IMR-90 (cell line): ENCODE measurements around the gene RAB28. TPM values are rescaled to one million over a fixed set of nuclear protein-coding genes. Genes with fewer than 3 reads are reported as not detected.

ENCODE experiments used
- ATAC-seq: fragments of 200-7000 bp; cut with Tn5 transposase; 2 replicates; pipeline ENCODE4 v1.9.1; 2020; ENCODE audit warnings: low read depth, mild to moderate bottlenecking, moderate library complexity
- BruUV-seq: library from RNA; stranded (reverse); fragments of 400-500 nt; replicated peaks from 2 replicates; lab custom pipeline; 2021; lab: Mats Ljungman, UMichigan
- CTCF ChIA-PET: fragments of 300-600 bp; formaldehyde crosslinking; extraction: SDS; loops from one replicate; lab custom pipeline; 2021; ENCODE audit warnings: antibody characterized with exemption; lab: Yijun Ruan, JAX
- POLR2A ChIA-PET: fragments of 300-600 bp; sonication (Branson Sonifier 250); formaldehyde crosslinking; loops from one replicate; lab custom pipeline; 2022; ENCODE audit warnings: antibody characterized with exemption; ENCODE audit not compliant: unreplicated experiment; lab: Charles Lee
- DNase-seq: peaks from one replicate; pipeline ENCODE4 v3.0.0; 2013
- H2AFZ ChIP-seq: replicated peaks from 2 replicates; pipeline ENCODE3; 2013; ENCODE audit warnings: low read length, mild to moderate bottlenecking; ENCODE audit not compliant: poor library complexity
- H2AK5ac ChIP-seq: 2 replicates; pipeline ENCODE4 v1.6.1; 2013; ENCODE audit warnings: low read depth, low read length, inconsistent platforms
- H2AK9ac ChIP-seq: replicated peaks from 2 replicates; pipeline ENCODE3; 2013; ENCODE audit warnings: mild to moderate bottlenecking, low read depth, low read length, moderate library complexity; ENCODE audit not compliant: poor library complexity
- H2BK120ac ChIP-seq: 2 replicates; pipeline ENCODE4 v1.6.1; 2013; ENCODE audit warnings: low read depth, low read length, inconsistent platforms
- H2BK15ac ChIP-seq: 3 replicates; pipeline ENCODE4 v1.6.1; 2013; ENCODE audit warnings: low read depth, low read length, inconsistent platforms
- H2BK20ac ChIP-seq: 2 replicates; pipeline ENCODE4 v1.6.1; 2013; ENCODE audit warnings: low read depth, mild to moderate bottlenecking, inconsistent platforms, low read length, moderate library complexity
- H2BK5ac ChIP-seq: 2 replicates; pipeline ENCODE4 v1.6.1; 2013; ENCODE audit warnings: mild to moderate bottlenecking, low read depth, low read length, inconsistent platforms; ENCODE audit not compliant: poor library complexity, severe bottlenecking
- H3K14ac ChIP-seq: replicated peaks from 2 replicates; pipeline ENCODE4 v1.6.1; 2013; ENCODE audit warnings: low read depth, low read length, inconsistent platforms
- H3K18ac ChIP-seq: 2 replicates; pipeline ENCODE4 v1.6.1; 2013; ENCODE audit warnings: low read depth, low read length, control low read depth
- H3K23ac ChIP-seq: 2 replicates; pipeline ENCODE4 v1.6.1; 2013; ENCODE audit warnings: low read depth, low read length, inconsistent platforms
- H3K27ac ChIP-seq: 2 replicates; pipeline ENCODE4 v1.5.1; 2013; ENCODE audit warnings: mild to moderate bottlenecking, control low read depth, low read length; ENCODE audit not compliant: insufficient read depth
- H3K27me3 ChIP-seq: 2 replicates; pipeline ENCODE4 v1.6.1; 2013; ENCODE audit warnings: low read length; ENCODE audit not compliant: control insufficient read depth, insufficient read depth
- H3K36me3 ChIP-seq: 2 replicates; pipeline ENCODE4 v1.6.1; 2013; ENCODE audit warnings: low read length, mixed read lengths; ENCODE audit not compliant: control insufficient read depth, insufficient read depth
- H3K4ac ChIP-seq: 2 replicates; pipeline ENCODE4 v1.6.1; 2013; ENCODE audit warnings: low read depth, low read length, inconsistent platforms
- H3K4me1 ChIP-seq: 2 replicates; pipeline ENCODE4 v1.6.1; 2013; ENCODE audit warnings: low read length, mixed read lengths; ENCODE audit not compliant: control insufficient read depth, insufficient read depth
- H3K4me2 ChIP-seq: 2 replicates; pipeline ENCODE4 v1.6.1; 2013; ENCODE audit warnings: low read depth, mild to moderate bottlenecking, control low read depth, low read length, moderate library complexity
- H3K4me3 ChIP-seq: 2 replicates; pipeline ENCODE4 v1.5.1; 2013; ENCODE audit warnings: low read depth, mild to moderate bottlenecking, control low read depth, low read length, moderate library complexity; ENCODE audit not compliant: insufficient read depth
- H3K56ac ChIP-seq: 2 replicates; pipeline ENCODE4 v1.6.1; 2013; ENCODE audit warnings: low read length, inconsistent platforms; ENCODE audit not compliant: insufficient read depth; ENCODE audit errors: extremely low read depth
- H3K79me1 ChIP-seq, 2 experiments: 2 replicates each; pipeline ENCODE4 v1.6.1; 2013; ENCODE audit warnings: low read length in 2 of 2, inconsistent platforms in 1 of 2, low read depth in 1 of 2
- H3K9ac ChIP-seq: 2 replicates; pipeline ENCODE4 v1.6.1; 2013; ENCODE audit warnings: low read depth, low read length, control low read depth
- H3K9me1 ChIP-seq: 2 replicates; pipeline ENCODE4 v1.6.1; 2013; ENCODE audit warnings: low read length, inconsistent platforms; ENCODE audit not compliant: insufficient read depth
- H3K9me3 ChIP-seq: 2 replicates; pipeline ENCODE4 v1.6.1; 2013; ENCODE audit warnings: low read length; ENCODE audit not compliant: control insufficient read depth, insufficient read depth
- H4K20me1 ChIP-seq: 2 replicates; pipeline ENCODE4 v1.6.1; 2013; ENCODE audit warnings: low read length, inconsistent platforms; ENCODE audit not compliant: insufficient read depth
- H4K5ac ChIP-seq: 2 replicates; pipeline ENCODE4 v1.6.1; 2013; ENCODE audit warnings: mild to moderate bottlenecking, low read depth, low read length, control low read depth
- H4K8ac ChIP-seq, 2 experiments: 2 replicates each; pipeline ENCODE4 v1.6.1; 2013; ENCODE audit warnings: low read depth in 2 of 2, low read length in 2 of 2, control low read depth in 1 of 2, inconsistent platforms in 1 of 2
- H4K91ac ChIP-seq: 2 replicates; pipeline ENCODE4 v1.6.1; 2013; ENCODE audit warnings: low read depth, low read length, inconsistent platforms; ENCODE audit not compliant: insufficient read depth
- BHLHE40 ChIP-seq: fragments of 150-350 bp; IDR thresholded peaks from 2 replicates; pipeline ENCODE4 v1.6.1; 2016; ENCODE audit warnings: mild to moderate bottlenecking, low read depth, low read length
- CEBPB ChIP-seq: IDR thresholded peaks from 2 replicates; pipeline ENCODE4 v1.6.1; 2012; ENCODE audit warnings: low read depth, low read length, improper control_type of control experiment
- CHD1 ChIP-seq: IDR thresholded peaks from 2 replicates; pipeline ENCODE4 v1.6.1; 2012; ENCODE audit warnings: low read depth, low read length, improper control_type of control experiment
- CTCF ChIP-seq: conservative IDR thresholded peaks from 2 replicates; pipeline ENCODE4 v1.5.1; 2012; ENCODE audit warnings: mild to moderate bottlenecking, low read depth, low read length, improper control_type of control experiment
- ELK1 ChIP-seq: fragments of 150-350 bp; IDR thresholded peaks from 2 replicates; pipeline ENCODE4 v1.6.1; 2016; ENCODE audit warnings: low read depth, mild to moderate bottlenecking, low read length, moderate library complexity, borderline replicate concordance
- FOS ChIP-seq: fragments of 150-350 bp; IDR thresholded peaks from 2 replicates; pipeline ENCODE4 v1.6.1; 2016; ENCODE audit warnings: low read depth, low read length
- MAFK ChIP-seq: IDR thresholded peaks from 2 replicates; pipeline ENCODE4 v1.6.1; 2012; ENCODE audit warnings: low read depth, low read length, improper control_type of control experiment
- MAZ ChIP-seq: IDR thresholded peaks from 2 replicates; pipeline ENCODE4 v1.6.1; 2012; ENCODE audit warnings: low read depth, mild to moderate bottlenecking, low read length, improper control_type of control experiment, moderate library complexity, borderline replicate concordance
- MXI1 ChIP-seq: IDR thresholded peaks from 2 replicates; pipeline ENCODE4 v1.6.1; 2012; ENCODE audit warnings: low read depth, mild to moderate bottlenecking, low read length, moderate library complexity, borderline replicate concordance
- NFE2L2 ChIP-seq: fragments of 150-350 bp; IDR thresholded peaks from 2 replicates; pipeline ENCODE4 v1.6.1; 2016; ENCODE audit warnings: low read depth, mild to moderate bottlenecking, low read length
- POLR2A ChIP-seq: IDR thresholded peaks from 2 replicates; pipeline ENCODE4 v1.6.1; 2012; ENCODE audit warnings: mild to moderate bottlenecking, low read depth, low read length
- RAD21 ChIP-seq: IDR thresholded peaks from 2 replicates; pipeline ENCODE4 v1.6.1; 2012; ENCODE audit warnings: low read length, improper control_type of control experiment
- RCOR1 ChIP-seq: IDR thresholded peaks from 2 replicates; pipeline ENCODE4 v1.6.1; 2012; ENCODE audit warnings: mild to moderate bottlenecking, low read length, improper control_type of control experiment; ENCODE audit not compliant: insufficient replicate concordance
- RFX5 ChIP-seq: IDR thresholded peaks from 2 replicates; pipeline ENCODE4 v1.8.0; 2012; ENCODE audit warnings: low read depth, mild to moderate bottlenecking, low read length, moderate library complexity
- SMC3 ChIP-seq: fragments of 150-350 bp; IDR thresholded peaks from 2 replicates; pipeline ENCODE4 v1.6.1; 2016; ENCODE audit warnings: low read depth, mild to moderate bottlenecking, antibody characterized with exemption, low read length, moderate library complexity
- USF2 ChIP-seq: fragments of 150-350 bp; IDR thresholded peaks from 2 replicates; pipeline ENCODE4 v1.6.1; 2017; ENCODE audit warnings: mild to moderate bottlenecking, antibody characterized with exemption, low read length, low read depth
- WGBS, 2 experiments: methylation state at CpG; one replicate each; pipeline versions ENCODE4 v1.1.5 to v1.1.7; 2013; ENCODE audit warnings: missing lambda C conversion rate in 2 of 2; ENCODE audit not compliant: insufficient read length in 1 of 2; ENCODE audit errors: extremely low coverage in 2 of 2; 5-methylcytosine and 5-hydroxymethylcytosine counted together
- dilution Hi-C: fragments of 300-500 bp; cut with HindIII; formaldehyde crosslinking; loops from one replicate; pipeline ENCODE4 v1.14.3; 2018; ENCODE audit warnings: low sequenced_read_pairs; ENCODE audit not compliant: unreplicated experiment
- in situ Hi-C: fragments of 300-500 bp; cut with MboI; formaldehyde crosslinking; loops from 3 replicates; pipeline ENCODE4 v1.14.3; 2019; ENCODE audit warnings: low sequenced_read_pairs, inconsistent platforms, mixed read lengths
- intact Hi-C: fragments of 100-400 bp; cut with micrococcal nuclease; formaldehyde crosslinking; loops from 2 replicates; pipeline ENCODE4 v1.10.0; 2022
- polyA plus RNA-seq, 3 experiments: library from polyadenylated mRNA; depleted of rRNA; stranded (reverse); fragments of >200 nt; gene quantifications; 2 replicates each; pipeline ENCODE4 v1.2.3, GENCODE V29; 2012; ENCODE audit warnings: low replicate concordance in 1 of 3
- total RNA-seq: library from RNA; depleted of rRNA; stranded (reverse); fragments of >200 nt; gene quantifications from 2 replicates; pipeline ENCODE4 v1.2.3, GENCODE V29; 2012

Gene RAB28
- total and polyA plus RNA-seq, 2 of the 4 experiments (the other 2 are of a cell fraction), result 7.5 to 10.8 TPM

GRCh38 chr4:13452927-13453579 lies 31.1 kb downstream of the RAB28 start:
- no peak overlapping the region for H2BK5ac ChIP-seq
- H3K23ac ChIP-seq, result no peak overlapping the region
- H3K4me3 ChIP-seq, result no peak overlapping the region
- H3K4me2 ChIP-seq, result no peak overlapping the region
- DNase-seq (no peak), ATAC-seq (no peak)
- H3K9me1 ChIP-seq, result peaks cover 3% of the 10 kb centered on the region; the same call in 1 of the 2 replicates
- no peak overlapping the region for H3K4ac ChIP-seq
- H3K56ac ChIP-seq, result no peak overlapping the region
- no peak overlapping the region for H3K14ac ChIP-seq
- H4K8ac ChIP-seq, result no peak overlapping the region
- no peak overlapping the region for H3K9ac ChIP-seq
- ChIA-PET CTCF (no interaction called here), POLR2A (no interaction called here)
- no peak overlapping the region for H4K91ac ChIP-seq
- intact Hi-C loops (no loop called here), in situ Hi-C loops (no loop called here), dilution Hi-C loops (no loop called here)
- no peak overlapping the region for H2BK20ac ChIP-seq
- no peak overlapping the region for H2AFZ ChIP-seq
- H3K79me1 ChIP-seq, result peaks cover 0 to 5% of the 10 kb centered on the region in 2 experiments; a peak in 1 of 4 replicates
- no peak overlapping the region for H4K5ac ChIP-seq
- H3K36me3 ChIP-seq, result peaks cover 10% of the 10 kb centered on the region; the same call in 1 of the 2 replicates
- WGBS, 2 experiments, result no CpG with 5 or more reads among the region's 1 CpG
- H3K18ac ChIP-seq, result no peak overlapping the region
- no peak overlapping the region for H2AK9ac ChIP-seq
- no peak overlapping the region for H3K27ac ChIP-seq
- no peaks in the 10 kb centered on the region for H3K27me3 ChIP-seq
- H2AK5ac ChIP-seq, result no peak overlapping the region
- H2BK15ac ChIP-seq, result no peak overlapping the region
- no peaks in the 10 kb centered on the region for H4K20me1 ChIP-seq
- no TSS peak for BruUV-seq
- H3K4me1 ChIP-seq, result no peaks in the 10 kb centered on the region
- H2BK120ac ChIP-seq, result no peak overlapping the region
- H3K9me3 ChIP-seq, result no peaks in the 10 kb centered on the region
- TF ChIP-seq USF2, result no peak
- TF ChIP-seq BHLHE40, result no peak
- TF ChIP-seq CHD1, result no peak
- TF ChIP-seq MAFK, result no peak
- no peak for TF ChIP-seq NFE2L2
- TF ChIP-seq RAD21, result no peak
- TF ChIP-seq MXI1, result no peak
- TF ChIP-seq SMC3, result no peak
- TF ChIP-seq CEBPB, result no peak
- no peak for TF ChIP-seq MAZ
- no peak for TF ChIP-seq FOS
- no peak for TF ChIP-seq RCOR1
- TF ChIP-seq CTCF, result no peak
- no peak for TF ChIP-seq ELK1
- TF ChIP-seq POLR2A, result no peak
- TF ChIP-seq RFX5, result no peak
